Naive thymus-derived CD8-positive, alpha-beta T cell (primary cell): Measurements from ENCODE around the gene PDE10A. TPM values are rescaled to one million over a fixed set of nuclear protein-coding genes. Genes with fewer than 3 reads are reported as not detected.
A peak's percentile ranks its signal among the peaks of the same experiment; 100 is the strongest.

Source experiments
- ATAC-seq, 2 donors: fragments of 150-1000 bp; cut with Tn5 transposase in 1 of 2; sonication (Bioruptor Pico), chemical (Tn5 transposase) in 1 of 2; 1 replicate in 1 of 2; 2 replicates in 1 of 2; pipeline ENCODE4 v1.10.0; 2021; ENCODE audit warnings: mild to moderate bottlenecking in 2 of 2, moderate library complexity in 2 of 2
- POLR2A ChIA-PET: fragments of 350-600 bp; sonication (Branson Sonifier 250); formaldehyde crosslinking; loops from one replicate; lab custom pipeline; 2021; ENCODE audit warnings: antibody characterized with exemption; lab: Charles Lee
- DNase-seq, 10 donors: peaks; one replicate each; pipeline versions ENCODE4 v3.0.0 to v3.0.0-alpha.2; 2020 to 2022
- H3K27ac Mint-ChIP-seq, 10 donors: one replicate each; pipeline ENCODE4 v1.8.0; 2020 to 2022; ENCODE audit warnings: mild to moderate bottlenecking in 10 of 10, mixed read lengths in 10 of 10, moderate library complexity in 4 of 10, inconsistent platforms in 1 of 10
- H3K27me3 Mint-ChIP-seq, 5 donors: one replicate each; pipeline ENCODE4 v1.8.0; 2021 to 2022; ENCODE audit warnings: mixed read lengths in 5 of 5
- H3K36me3 Mint-ChIP-seq, 3 donors: one replicate each; pipeline ENCODE4 v1.8.0; 2020 to 2022; ENCODE audit warnings: mixed read lengths in 3 of 3, mild to moderate bottlenecking in 2 of 3, inconsistent platforms in 1 of 3
- H3K4me1 Mint-ChIP-seq, 4 donors: one replicate each; pipeline ENCODE4 v1.8.0; 2021 to 2022; ENCODE audit warnings: mixed read lengths in 4 of 4
- H3K4me3 Mint-ChIP-seq, 10 donors: one replicate each; pipeline ENCODE4 v1.8.0; 2020 to 2022; ENCODE audit warnings: mild to moderate bottlenecking in 10 of 10, mixed read lengths in 10 of 10, moderate library complexity in 6 of 10, inconsistent platforms in 1 of 10
- H3K9me3 Mint-ChIP-seq, 9 donors: one replicate each; pipeline ENCODE4 v1.8.0; 2020 to 2022; ENCODE audit warnings: mixed read lengths in 9 of 9, mild to moderate bottlenecking in 3 of 9, inconsistent platforms in 1 of 9, moderate library complexity in 1 of 9
- polyA plus RNA-seq, 3 donors: library from polyadenylated mRNA; unstranded; fragments of 300-500 nt; fragmentation: Illumina TruSeq; gene quantifications; one replicate each; pipeline ENCODE4 v1.2.3, GENCODE V29; 2021
- total RNA-seq, 8 experiments: library from RNA in 2 of 8; stranded (reverse) in 2 of 8; gene quantifications; one replicate each; pipeline ENCODE4 v1.2.3 and lab custom pipeline; 2021 to 2026

Gene PDE10A
- total and polyA plus RNA-seq, 5 experiments from 2014 or later = not detected

GRCh38 chr6:165659945-165660856 lies 2.8 kb downstream of the PDE10A start:
- no peak for DNase-seq
- no peak overlapping the region for H3K27ac Mint-ChIP-seq
- H3K4me3 Mint-ChIP-seq = peak overlapping the region in 3 of 10 donors; percentile 23 to 57 (median 52)
- H3K36me3 Mint-ChIP-seq = peaks cover 0 to 4% (median 2%) of the 10 kb centered on the region in 3 donors
- H3K4me1 Mint-ChIP-seq = peaks cover 0 to 12% (median 6%) of the 10 kb centered on the region in 4 donors
- ATAC-seq = no peak
- peaks cover 27 to 47% (median 36%) of the 10 kb centered on the region in 5 donors for H3K27me3 Mint-ChIP-seq
- H3K9me3 Mint-ChIP-seq = peaks cover 0 to 4% (median 0%) of the 10 kb centered on the region in 9 donors
- POLR2A ChIA-PET = no interaction called here

GRCh38 chr6:165658395-165659058 lies 4.5 kb downstream of the PDE10A start:
- POLR2A ChIA-PET = no interaction called here
- Mint-ChIP-seq H3K36me3 (peaks cover 0 to 4% (median 2%) of the 10 kb centered on the region in 3 donors), H3K4me1 (peaks cover 0 to 7% (median 4%) of the 10 kb centered on the region in 4 donors), H3K4me3 (no peak overlapping the region), H3K9me3 (peaks cover 0 to 4% (median 0%) of the 10 kb centered on the region in 9 donors), H3K27me3 (peaks cover 17 to 31% (median 23%) of the 10 kb centered on the region in 5 donors), H3K27ac (no peak overlapping the region)
- DNase-seq (no peak), ATAC-seq (no peak)

- ATAC-seq (no peak), DNase-seq (no peak)
- POLR2A ChIA-PET = no interaction called here
- Mint-ChIP-seq H3K36me3 (peaks cover 0 to 4% (median 2%) of the 10 kb centered on the region in 3 donors), H3K4me3 (no peak overlapping the region), H3K27ac (no peak overlapping the region), H3K4me1 (peaks cover 0 to 6% (median 2%) of the 10 kb centered on the region in 4 donors), H3K9me3 (peaks cover 0 to 4% (median 0%) of the 10 kb centered on the region in 9 donors), H3K27me3 (peaks cover 14 to 28% (median 21%) of the 10 kb centered on the region in 5 donors)
Observed at GRCh38 chr6:165657325-165657680, 5.7 kb downstream of the PDE10A start.

GRCh38 chr6:165656581-165657324 lies 6.3 kb downstream of the PDE10A start:
- H3K4me3 Mint-ChIP-seq = no peak overlapping the region
- ATAC-seq = no peak
- H3K36me3 Mint-ChIP-seq = peaks cover 0 to 4% (median 2%) of the 10 kb centered on the region in 3 donors
- no peak overlapping the region for H3K27ac Mint-ChIP-seq
- DNase-seq = no peak
- POLR2A ChIA-PET = no interaction called here
- peaks cover 0 to 6% (median 2%) of the 10 kb centered on the region in 4 donors for H3K4me1 Mint-ChIP-seq
- peaks cover 0 to 4% (median 0%) of the 10 kb centered on the region in 9 donors for H3K9me3 Mint-ChIP-seq
- peaks cover 14 to 28% (median 21%) of the 10 kb centered on the region in 5 donors for H3K27me3 Mint-ChIP-seq

- ATAC-seq = no peak
- H3K4me1 Mint-ChIP-seq = peaks cover 0 to 4% (median 2%) of the 10 kb centered on the region in 4 donors
- POLR2A ChIA-PET = no interaction called here
Observed at GRCh38 chr6:165655191-165655590, 7.8 kb downstream of the PDE10A start.

GRCh38 chr6:165654144-165654543 lies 8.9 kb downstream of the PDE10A start:
- Mint-ChIP-seq H3K9me3 (peaks cover 0 to 3% (median 0%) of the 10 kb centered on the region in 9 donors), H3K27ac (no peak overlapping the region), H3K36me3 (no peaks in the 10 kb centered on the region), H3K4me3 (no peak overlapping the region), H3K4me1 (no peaks in the 10 kb centered on the region), H3K27me3 (peaks cover 7 to 15% (median 11%) of the 10 kb centered on the region in 5 donors)
- no peak for ATAC-seq
- no peak for DNase-seq
- POLR2A ChIA-PET = no interaction called here

More at GRCh38 chr6:165655191-165655590, 7.8 kb downstream of the PDE10A start:
- DNase-seq = no peak
- Mint-ChIP-seq H3K9me3 (peaks cover 0 to 4% (median 0%) of the 10 kb centered on the region in 9 donors), H3K27ac (no peak overlapping the region), H3K27me3 (peaks cover 14 to 24% (median 20%) of the 10 kb centered on the region in 5 donors), H3K36me3 (peaks cover 0 to 4% (median 0%) of the 10 kb centered on the region in 3 donors), H3K4me3 (no peak overlapping the region)

- Mint-ChIP-seq H3K4me3 (no peak overlapping the region), H3K9me3 (peaks cover 0 to 4% (median 0%) of the 10 kb centered on the region in 9 donors), H3K27me3 (peaks cover 3 to 10% (median 8%) of the 10 kb centered on the region in 5 donors), H3K36me3 (no peaks in the 10 kb centered on the region), H3K4me1 (no peaks in the 10 kb centered on the region), H3K27ac (no peak overlapping the region)
- ATAC-seq (no peak), DNase-seq (no peak)
- POLR2A ChIA-PET = no interaction called here
Observed at GRCh38 chr6:165653607-165654006, 9.4 kb downstream of the PDE10A start.

- peaks cover 0 to 8% (median 0%) of the 10 kb centered on the region in 9 donors for H3K9me3 Mint-ChIP-seq
- H3K4me3 Mint-ChIP-seq = no peak overlapping the region
- H3K4me1 Mint-ChIP-seq = no peaks in the 10 kb centered on the region
- H3K27ac Mint-ChIP-seq = no peak overlapping the region
- no peaks in the 10 kb centered on the region for H3K36me3 Mint-ChIP-seq
- ATAC-seq = no peak
- peaks cover 1 to 6% (median 4%) of the 10 kb centered on the region in 5 donors for H3K27me3 Mint-ChIP-seq
- no peak for DNase-seq
- POLR2A ChIA-PET = no interaction called here
Observed at GRCh38 chr6:165653196-165653595, 9.8 kb downstream of the PDE10A start.

- H3K27ac Mint-ChIP-seq = no peak overlapping the region
- ATAC-seq (no peak), DNase-seq (no peak)
- POLR2A ChIA-PET = no interaction called here
- peaks cover 0 to 2% (median 0%) of the 10 kb centered on the region in 5 donors for H3K27me3 Mint-ChIP-seq
- H3K9me3 Mint-ChIP-seq = peaks cover 0 to 11% (median 0%) of the 10 kb centered on the region in 9 donors
- H3K36me3 Mint-ChIP-seq = no peaks in the 10 kb centered on the region
- H3K4me3 Mint-ChIP-seq = no peak overlapping the region
- no peaks in the 10 kb centered on the region for H3K4me1 Mint-ChIP-seq
Observed at GRCh38 chr6:165652766-165653165, 10.3 kb downstream of the PDE10A start.

GRCh38 chr6:165649166-165650137 lies 13.6 kb downstream of the PDE10A start:
- H3K4me3 Mint-ChIP-seq = no peak overlapping the region
- DNase-seq (no peak), ATAC-seq (no peak)
- H3K4me1 Mint-ChIP-seq = no peaks in the 10 kb centered on the region
- H3K36me3 Mint-ChIP-seq = no peaks in the 10 kb centered on the region
- H3K9me3 Mint-ChIP-seq = peaks cover 0 to 11% (median 0%) of the 10 kb centered on the region in 9 donors
- H3K27me3 Mint-ChIP-seq = peaks cover 0 to 3% (median 0%) of the 10 kb centered on the region in 5 donors
- H3K27ac Mint-ChIP-seq = no peak overlapping the region
- POLR2A ChIA-PET = no interaction called here

- Mint-ChIP-seq H3K27ac (no peak overlapping the region), H3K4me3 (no peak overlapping the region), H3K4me1 (no peaks in the 10 kb centered on the region), H3K9me3 (peaks cover 0 to 11% (median 0%) of the 10 kb centered on the region in 9 donors), H3K27me3 (peaks cover 0 to 9% (median 2%) of the 10 kb centered on the region in 5 donors), H3K36me3 (no peaks in the 10 kb centered on the region)
- ATAC-seq (no peak), DNase-seq (no peak)
- POLR2A ChIA-PET = no interaction called here
Observed at GRCh38 chr6:165647041-165647440, 16.0 kb downstream of the PDE10A start.
